Esophagus squamous epithelium (tissue), 4 donors: ENCODE measurements around the gene POU6F2.

ENCODE experiments used
- CTCF ChIP-seq, 6 experiments: fragments of 450-650 bp in 4 of 6; fragments of 200-600 bp in 2 of 6; sonication (generic) in 2 of 6; IDR thresholded peaks; one replicate each; pipeline ENCODE4 v1.5.1; 2016 to 2019; ENCODE audit warnings: antibody characterized with exemption in 6 of 6, mild to moderate bottlenecking in 4 of 6, moderate library complexity in 4 of 6
- POLR2A ChIP-seq, 4 donors: fragments of 450-650 bp; IDR thresholded peaks; one replicate each; pipeline ENCODE4 v1.6.1; 2017; ENCODE audit warnings: antibody characterized with exemption in 4 of 4, mild to moderate bottlenecking in 4 of 4, moderate library complexity in 3 of 4

GRCh38 chr7:39379416-39379815 is 401.7 kb downstream of the POU6F2 start:
- TF ChIP-seq CTCF (IDR thresholded peaks at IDR 0.05) (no peak), POLR2A (IDR thresholded peaks at IDR 0.05) (no peak)
